HepG2 (cell line): ENCODE measurements around the gene SP9. TPM values are rescaled to one million over a fixed set of nuclear protein-coding genes. Genes with fewer than 3 reads are reported as not detected.

Experiments used
- ASH2L ChIP-seq: fragments of 300-600, 200-600 bp; sonication (generic); IDR thresholded peaks from 2 replicates; pipeline ENCODE4 v1.7.0; 2017; ENCODE audit warnings: low read depth, mild to moderate bottlenecking, moderate library complexity, mixed read lengths, low read length; ENCODE audit not compliant: insufficient read length
- BATF2 ChIP-seq: sonication (generic); formaldehyde crosslinking; IDR thresholded peaks from 2 replicates; pipeline ENCODE4 v1.8.0; 2022; ENCODE audit warnings: mild to moderate bottlenecking, missing genetic modification reagents, moderate library complexity
- DR1 ChIP-seq: sonication (generic); formaldehyde crosslinking; IDR thresholded peaks from 2 replicates; pipeline ENCODE4 v1.8.0; 2021; ENCODE audit warnings: mild to moderate bottlenecking, missing genetic modification reagents, inconsistent platforms
- E2F5 ChIP-seq: sonication (generic); formaldehyde crosslinking; conservative IDR thresholded peaks from 2 replicates; pipeline ENCODE4 v1.4.0; 2020; ENCODE audit warnings: missing genetic modification reagents
- FIP1L1 ChIP-seq: fragments of 200-400 bp; formaldehyde crosslinking; IDR thresholded peaks from 2 replicates; pipeline ENCODE4 v1.6.1; 2018; ENCODE audit warnings: low read depth, mild to moderate bottlenecking, low read length, moderate library complexity, borderline replicate concordance; ENCODE audit not compliant: insufficient read depth
- HIC2 ChIP-seq: sonication (generic); formaldehyde crosslinking; IDR thresholded peaks from 2 replicates; pipeline ENCODE4 v1.9.0; 2022; ENCODE audit warnings: low read depth, missing genetic modification reagents
- KDM1A ChIP-seq: IDR thresholded peaks from 2 replicates; pipeline ENCODE4 v1.6.1; 2016; ENCODE audit warnings: missing compliant biosample characterization
- KDM2A ChIP-seq: sonication (generic); formaldehyde crosslinking; IDR thresholded peaks from 2 replicates; pipeline ENCODE4 v1.4.0; 2020; ENCODE audit warnings: low read depth, missing genetic modification reagents, borderline replicate concordance
- KDM6A ChIP-seq: IDR thresholded peaks from 2 replicates; pipeline ENCODE4 v1.6.1; 2016; ENCODE audit warnings: low read depth
- NFYC ChIP-seq: IDR thresholded peaks from 2 replicates; pipeline ENCODE4 v1.6.1; 2016; ENCODE audit warnings: missing genetic modification reagents, missing compliant biosample characterization
- NR2F2 ChIP-seq: IDR thresholded peaks from 2 replicates; pipeline ENCODE4 v1.6.1; 2012; ENCODE audit warnings: low read depth, inconsistent platforms, borderline replicate concordance
- RFX1 ChIP-seq: fragments of 450-650 bp; IDR thresholded peaks from 2 replicates; pipeline ENCODE4 v1.6.1; 2017
- SCMH1 ChIP-seq: sonication (generic); formaldehyde crosslinking; IDR thresholded peaks from 2 replicates; pipeline ENCODE4 v1.9.0; 2021; ENCODE audit warnings: missing genetic modification reagents, mild to moderate bottlenecking, borderline replicate concordance
- TFAP4 ChIP-seq: sonication (generic); IDR thresholded peaks from 2 replicates; pipeline ENCODE4 v1.6.1; 2016; ENCODE audit warnings: low read depth, borderline replicate concordance
- ZFP36 ChIP-seq: fragments of 150-350 bp; IDR thresholded peaks from 2 replicates; pipeline ENCODE4 v1.6.1; 2018; ENCODE audit warnings: borderline replicate concordance, low read length, low read depth; ENCODE audit not compliant: partially characterized antibody
- ZFP62 ChIP-seq: sonication (generic); formaldehyde crosslinking; IDR thresholded peaks from 2 replicates; pipeline ENCODE4 v1.4.0; 2020; ENCODE audit warnings: missing genetic modification reagents
- ZNF20 ChIP-seq: sonication (generic); formaldehyde crosslinking; IDR thresholded peaks from 2 replicates; pipeline ENCODE4 v1.4.0; 2020; ENCODE audit warnings: mild to moderate bottlenecking, moderate library complexity, missing genetic modification reagents
- ZNF280B ChIP-seq: sonication (generic); formaldehyde crosslinking; IDR thresholded peaks from 2 replicates; pipeline ENCODE4 v1.5.0; 2020; ENCODE audit warnings: missing genetic modification reagents, mild to moderate bottlenecking, borderline replicate concordance
- ZNF501 ChIP-seq: sonication (generic); formaldehyde crosslinking; IDR thresholded peaks from 2 replicates; pipeline ENCODE4 v1.5.1; 2020; ENCODE audit warnings: mild to moderate bottlenecking, moderate library complexity, missing genetic modification reagents
- ZNF512B ChIP-seq: sonication (generic); formaldehyde crosslinking; IDR thresholded peaks from 2 replicates; pipeline ENCODE4 v1.5.1; 2020; ENCODE audit warnings: missing genetic modification reagents, mild to moderate bottlenecking, borderline replicate concordance
- ZNF543 ChIP-seq: sonication (generic); formaldehyde crosslinking; IDR thresholded peaks from 2 replicates; pipeline ENCODE4 v1.4.0; 2020; ENCODE audit warnings: mild to moderate bottlenecking, missing genetic modification reagents
- ZSCAN20 ChIP-seq: sonication (generic); formaldehyde crosslinking; IDR thresholded peaks from 2 replicates; pipeline ENCODE4 v1.4.0; 2020; ENCODE audit warnings: missing genetic modification reagents, mild to moderate bottlenecking, borderline replicate concordance
- polyA plus RNA-seq, 8 experiments: library from polyadenylated mRNA; depleted of rRNA in 3 of 8; stranded (reverse) in 7 of 8; unstranded in 1 of 8; fragments of >200 nt; fragmentation: Illumina TruSeq in 4 of 8; extraction: Trizol in 4 of 8; gene quantifications; 2 replicates each; pipeline versions ENCODE4 v1.2.1 to v1.2.3, GENCODE V29; 2011 to 2016; ENCODE audit warnings: low read depth in 4 of 8, missing spikeins in 1 of 8, mixed read lengths in 1 of 8; ENCODE audit not compliant: insufficient read depth in 1 of 8
- total RNA-seq, 5 experiments: library from RNA; depleted of rRNA; stranded (reverse); fragments of >200 nt; fragmentation: Illumina TruSeq; extraction: Trizol; gene quantifications; 2 replicates each; pipeline ENCODE4 v1.2.3, GENCODE V29; 2016; ENCODE audit warnings: low read depth in 1 of 5

SP9 gene
- total and polyA plus RNA-seq, 2 of the 13 experiments (the other 11 are each of a cell fraction or from before 2014, with no cell fraction given) = not detected

- TF ChIP-seq FIP1L1 = no peak
- TF ChIP-seq NFYC = peak; percentile 74
- TF ChIP-seq HIC2 (CRISPR knock-in tag) = no peak
- no peak for TF ChIP-seq ASH2L
- no peak for TF ChIP-seq ZNF543
- no peak for TF ChIP-seq KDM6A (CRISPR knock-in tag)
- TF ChIP-seq ZNF512B (CRISPR knock-in tag) = no peak
- TF ChIP-seq ZNF280B (CRISPR knock-in tag) = peak; percentile 32; the same call in 1 of the 2 replicates
- TF ChIP-seq ZFP62 (CRISPR knock-in tag) = no peak
- no peak for TF ChIP-seq BATF2 (CRISPR knock-in tag)
- no peak for TF ChIP-seq TFAP4
- no peak for TF ChIP-seq ZNF20
- peak; percentile 37; the same call in 1 of the 2 replicates for TF ChIP-seq E2F5 (CRISPR knock-in tag)
- no peak for TF ChIP-seq RFX1
- TF ChIP-seq NR2F2 = no peak
- 0 out of 2 replicates have a peak, but pooled peaks have one; percentile 25 for TF ChIP-seq KDM2A (CRISPR knock-in tag)
- TF ChIP-seq DR1 = no peak
- no peak for TF ChIP-seq SCMH1 (CRISPR knock-in tag)
- no peak for TF ChIP-seq ZNF501
- no peak for TF ChIP-seq KDM1A (CRISPR knock-in tag)
- no peak for TF ChIP-seq ZSCAN20 (CRISPR knock-in tag)
- no peak for TF ChIP-seq ZFP36
These were observed at the start of gene SP9 (continued) for GRCh38 chr2:174334781-174335251.
